OCI-LY3 (cell line): ENCODE measurements around the gene DPYD.

Experiments
- H2AFZ ChIP-seq: fragments of 200-600, 300-600 bp; shearing (Covaris generic); 2 replicates; pipeline ENCODE4 v1.6.0; 2014; ENCODE audit warnings: antibody characterized with exemption, low read depth, low read length
- H3K27ac ChIP-seq: fragments of 200-600, 300-600 bp; sonication (generic); 2 replicates; pipeline ENCODE4 v1.5.1; 2014; ENCODE audit warnings: mild to moderate bottlenecking, low read length, moderate library complexity, mixed read lengths
- H3K27me3 ChIP-seq: fragments of 200-600, 300-600 bp; sonication (generic); 2 replicates; pipeline ENCODE4 v1.6.1; 2014; ENCODE audit warnings: low read depth, low read length, mixed read lengths
- H3K36me3 ChIP-seq: fragments of 200-600, 300-600 bp; sonication (generic); replicated peaks from 2 replicates; pipeline ENCODE3; 2014; ENCODE audit warnings: low read depth, low read length, mixed read lengths
- H3K4me1 ChIP-seq: fragments of 300-600, 200-600 bp; sonication (generic); 2 replicates; pipeline ENCODE4 v1.6.1; 2014; ENCODE audit warnings: low read length, mixed read lengths
- H3K4me2 ChIP-seq: fragments of 200-600, 300-600 bp; sonication (generic); 2 replicates; pipeline ENCODE4 v1.6.1; 2014; ENCODE audit warnings: low read length, mixed read lengths
- H3K4me3 ChIP-seq: fragments of 300-600, 200-600 bp; sonication (generic); 2 replicates; pipeline ENCODE4 v1.5.1; 2014; ENCODE audit warnings: antibody characterized with exemption, mild to moderate bottlenecking, low read length, moderate library complexity
- H3K79me2 ChIP-seq: fragments of 300-600, 200-600 bp; shearing (Covaris generic); 2 replicates; pipeline ENCODE4 v1.6.1; 2014; ENCODE audit warnings: mild to moderate bottlenecking, low read length, mixed read lengths
- H3K9ac ChIP-seq: fragments of 300-600, 200-600 bp; shearing (Covaris generic); 2 replicates; pipeline ENCODE4 v1.6.0; 2014; ENCODE audit warnings: mild to moderate bottlenecking, low read length, moderate library complexity
- H3K9me3 ChIP-seq: fragments of 200-600, 300-600 bp; shearing (Covaris generic); 2 replicates; pipeline ENCODE4 v1.6.1; 2014; ENCODE audit warnings: low read length, mixed read lengths; ENCODE audit not compliant: insufficient read depth
- H4K20me1 ChIP-seq: fragments of 200-600, 300-600 bp; sonication (generic); 2 replicates; pipeline ENCODE4 v1.6.1; 2016; ENCODE audit warnings: low read length, mixed read lengths; ENCODE audit not compliant: insufficient read depth
- CTCF ChIP-seq: fragments of 200-600, 300-600 bp; sonication (generic); IDR thresholded peaks from 2 replicates; pipeline ENCODE4 v1.5.1; 2014; ENCODE audit warnings: antibody characterized with exemption, low read length, low read depth
- EZH2phosphoT487 ChIP-seq: fragments of 200-600 bp; shearing (Covaris generic); IDR thresholded peaks from 2 replicates; pipeline ENCODE4 v1.6.1; 2018; ENCODE audit warnings: antibody characterized with exemption, mixed run types, low read depth

Gene DPYD

GRCh38 chr1:97379387-97380075 is 541.3 kb downstream of the DPYD start:
- H3K9ac ChIP-seq = no peak overlapping the region
- no peaks in the 10 kb centered on the region for H3K4me1 ChIP-seq
- H3K9me3 ChIP-seq = no peaks in the 10 kb centered on the region
- no peak for TF ChIP-seq EZH2phosphoT487
- no peak for TF ChIP-seq CTCF
- H3K79me2 ChIP-seq = no peaks in the 10 kb centered on the region
- no peaks in the 10 kb centered on the region for H4K20me1 ChIP-seq
- no peak overlapping the region for H2AFZ ChIP-seq
- no peaks in the 10 kb centered on the region for H3K27me3 ChIP-seq
- no peak overlapping the region for H3K27ac ChIP-seq
- H3K4me2 ChIP-seq = no peak overlapping the region
- H3K36me3 ChIP-seq = no peaks in the 10 kb centered on the region
- H3K4me3 ChIP-seq = no peak overlapping the region

GRCh38 chr1:97378596-97378995 is 542.2 kb downstream of the DPYD start:
- H3K4me3 ChIP-seq = no peak overlapping the region
- H3K4me2 ChIP-seq = no peak overlapping the region
- no peaks in the 10 kb centered on the region for H3K36me3 ChIP-seq
- no peaks in the 10 kb centered on the region for H3K4me1 ChIP-seq
- TF ChIP-seq CTCF = no peak
- TF ChIP-seq EZH2phosphoT487 = no peak
- H2AFZ ChIP-seq = no peak overlapping the region
- H4K20me1 ChIP-seq = no peaks in the 10 kb centered on the region
- no peaks in the 10 kb centered on the region for H3K79me2 ChIP-seq
- H3K9ac ChIP-seq = no peak overlapping the region
- H3K27me3 ChIP-seq = no peaks in the 10 kb centered on the region
- no peak overlapping the region for H3K27ac ChIP-seq
- H3K9me3 ChIP-seq = no peaks in the 10 kb centered on the region

GRCh38 chr1:97377432-97378034 is 543.3 kb downstream of the DPYD start:
- Histone ChIP-seq H3K9ac (no peak overlapping the region), H4K20me1 (no peaks in the 10 kb centered on the region), H3K4me3 (no peak overlapping the region), H3K79me2 (no peaks in the 10 kb centered on the region), H3K27me3 (no peaks in the 10 kb centered on the region), H3K9me3 (no peaks in the 10 kb centered on the region), H2AFZ (no peak overlapping the region), H3K27ac (no peak overlapping the region), H3K36me3 (no peaks in the 10 kb centered on the region), H3K4me2 (no peak overlapping the region), H3K4me1 (no peaks in the 10 kb centered on the region)
- TF ChIP-seq EZH2phosphoT487 = no peak

GRCh38 chr1:97373000-97373399 is 547.8 kb downstream of the DPYD start:
- Histone ChIP-seq H2AFZ (no peak overlapping the region), H3K4me2 (no peak overlapping the region), H3K9ac (no peak overlapping the region), H3K4me3 (no peak overlapping the region), H4K20me1 (no peaks in the 10 kb centered on the region), H3K4me1 (no peaks in the 10 kb centered on the region), H3K27ac (no peak overlapping the region), H3K79me2 (no peaks in the 10 kb centered on the region), H3K36me3 (no peaks in the 10 kb centered on the region), H3K9me3 (no peaks in the 10 kb centered on the region), H3K27me3 (no peaks in the 10 kb centered on the region)
- TF ChIP-seq CTCF = no peak
